GM21447 (cell line): ENCODE measurements around the gene RAD9B.
"Not testable (repeated sequence)": the region's sequence is repeated elsewhere in the genome, so short reads cannot be mapped to it uniquely, and the experiment has no call there.

Source experiments
- ATAC-seq: cut with Tn5 transposase; IDR thresholded peaks from one replicate; pipeline ENCODE4 v1.9.1; 2021; ENCODE audit not compliant: unreplicated experiment

RAD9B gene

GRCh38 chr12:110501752-110502738 lies at the start of gene RAD9B, which contains the start of gene VPS29:
Gene RAD9B (plus strand): TSS chr12:110502331. CDS start chr12:110502338, 7 bp downstream.
Gene VPS29 (minus strand): TSS chr12:110502111. CDS start chr12:110502051, 60 bp downstream.
- ATAC-seq = peak; percentile 89

- ATAC-seq = no peak
Measured at GRCh38 chr12:110453569-110454296, 48.4 kb upstream of the RAD9B start.

- ATAC-seq = no peak
Measured at GRCh38 chr12:110458756-110459155, 43.4 kb upstream of the RAD9B start.

- not testable (repeated sequence) for ATAC-seq
Measured at GRCh38 chr12:110461189-110461588, 40.9 kb upstream of the RAD9B start.

- no peak for ATAC-seq
Measured at GRCh38 chr12:110465024-110465423, 37.1 kb upstream of the RAD9B start.

GRCh38 chr12:110465765-110466164 lies 36.4 kb upstream of the RAD9B start:
- not testable (repeated sequence) for ATAC-seq

GRCh38 chr12:110466791-110467190 lies 35.3 kb upstream of the RAD9B start:
- no peak for ATAC-seq

GRCh38 chr12:110467847-110468213 lies 34.3 kb upstream of the RAD9B start:
- ATAC-seq = no peak

- ATAC-seq = peak; percentile 71
Measured at GRCh38 chr12:110468214-110469048, 33.7 kb upstream of the RAD9B start, which contains the start of the genes FAM216A and GPN3. Gene FAM216A (plus strand): TSS chr12:110468845. CDS start chr12:110468876, 31 bp downstream. Gene GPN3 (minus strand): TSS chr12:110468257. CDS start chr12:110468203, 54 bp downstream.

- no peak for ATAC-seq
Measured at GRCh38 chr12:110475426-110475825, 26.7 kb upstream of the RAD9B start.

- ATAC-seq = no peak
Measured at GRCh38 chr12:110498984-110499706, 3.0 kb upstream of the RAD9B start.

GRCh38 chr12:110501399-110501751 lies 756 bp upstream of the RAD9B start:
- peak; percentile 21 for ATAC-seq

GRCh38 chr12:110503432-110503831 lies 1.3 kb downstream of the RAD9B start:
- ATAC-seq = no peak

- ATAC-seq = no peak
Measured at GRCh38 chr12:110505332-110505731, 3.2 kb downstream of the RAD9B start.

- ATAC-seq = no peak
Measured at GRCh38 chr12:110508071-110508586, 6.0 kb downstream of the RAD9B start.

GRCh38 chr12:110513842-110514241 lies 11.7 kb downstream of the RAD9B start:
- ATAC-seq = no peak

GRCh38 chr12:110514363-110514762 lies 12.2 kb downstream of the RAD9B start:
- ATAC-seq = no peak

- no peak for ATAC-seq
Measured at GRCh38 chr12:110516995-110517394, 14.9 kb downstream of the RAD9B start.

GRCh38 chr12:110518014-110518413 lies 15.9 kb downstream of the RAD9B start:
- ATAC-seq = not testable (repeated sequence)
